Kidney (tissue), 14 donors: ENCODE data around the gene OR6F1. TPM values are rescaled to one million over a fixed set of nuclear protein-coding genes. Genes with fewer than 3 reads are reported as not detected.
"Not testable (repeated sequence)": the region's sequence is repeated elsewhere in the genome, so short reads cannot be mapped to it uniquely, and the experiment has no call there.

ENCODE experiments used
- DNase-seq, 5 donors: peaks; one replicate each; pipeline ENCODE4 v3.0.0-alpha.2; 2013 to 2020
- FAIRE-seq: peaks from 2 replicates; lab custom pipeline; 2012; peaks lifted over from hg19 to GRCh38; lab: Jason Lieb, UNC
- H3K27ac ChIP-seq, 2 donors: one replicate each; pipeline ENCODE4 v1.7.0; 2013; ENCODE audit warnings: low read depth in 2 of 2, low read length in 2 of 2, inconsistent platforms in 1 of 2
- H3K27me3 ChIP-seq: one replicate; pipeline ENCODE4 v1.7.1; 2013; ENCODE audit warnings: low read length, inconsistent platforms; ENCODE audit not compliant: control insufficient read depth, insufficient read depth
- H3K36me3 ChIP-seq, 3 donors: one replicate each; pipeline versions ENCODE4 v1.7.0 to v1.7.1; 2013; ENCODE audit warnings: low read length in 3 of 3, control low read depth in 1 of 3, inconsistent platforms in 1 of 3; ENCODE audit not compliant: insufficient read depth in 3 of 3, control insufficient read depth in 2 of 3
- H3K4me1 ChIP-seq, 3 donors: one replicate each; pipeline versions ENCODE4 v1.7.0 to v1.7.1; 2013; ENCODE audit warnings: low read length in 3 of 3, inconsistent platforms in 1 of 3, low read depth in 1 of 3; ENCODE audit not compliant: control insufficient read depth in 2 of 3, insufficient read depth in 2 of 3
- H3K4me3 ChIP-seq, 3 donors: one replicate each; pipeline versions ENCODE4 v1.7.0 to v1.8.1; 2013; ENCODE audit warnings: low read length in 3 of 3, control low read depth in 1 of 3, inconsistent platforms in 1 of 3
- H3K9ac ChIP-seq, 3 donors: one replicate each; pipeline versions ENCODE4 v1.7.0 to v1.7.1; 2013; ENCODE audit warnings: low read length in 3 of 3, control low read depth in 1 of 3, inconsistent platforms in 1 of 3
- H3K9me3 ChIP-seq, 3 donors: one replicate each; pipeline versions ENCODE4 v1.7.0 to v1.7.1; 2013; ENCODE audit warnings: low read length in 3 of 3, control low read depth in 1 of 3, inconsistent platforms in 1 of 3; ENCODE audit not compliant: control insufficient read depth in 2 of 3, insufficient read depth in 1 of 3
- CTCF ChIP-seq: IDR thresholded peaks from 3 replicates; pipeline ENCODE4 v1.5.1; 2012; ENCODE audit warnings: mild to moderate bottlenecking, moderate library complexity, borderline replicate concordance; ENCODE audit not compliant: insufficient read depth; ENCODE audit errors: extremely low read depth
- intact Hi-C: fragments of 100-400 bp; cut with DNase I; formaldehyde crosslinking; loops from one replicate; pipeline ENCODE4 v1.11.1; 2022
- polyA plus RNA-seq: library from polyadenylated mRNA; stranded (reverse); fragments of 350-450 nt; fragmentation: Illumina TruSeq; extraction: RNeasy Lipid Tissue Mini Kit (QIAGEN cat#74804); gene quantifications from one replicate; pipeline ENCODE4 v1.2.3, GENCODE V29; 2014; ENCODE audit warnings: low read depth, low replicate concordance; ENCODE audit not compliant: insufficient read depth
- total RNA-seq: library from RNA; stranded (reverse); fragmentation: NEBNext Ultra II Directional; extraction: Animal tissue kit (Norgen Biotek cat#: 25700); gene quantifications from one replicate; pipeline ENCODE4 v1.2.1, GENCODE V29; 2021
- donor health status: control.
- donor health status: control.
- donor health status: control.
- donor health status: control.
- donor health status: control.
- donor health status: DM: yes; HTN: yes; CAD: no.
- donor health status: Normal renal cell carcinoma (clear cell type).

Gene OR6F1
- total and polyA plus RNA-seq, 2 donors from 2014 or later: not detected

- TF ChIP-seq CTCF: no peak
- Histone ChIP-seq H3K9ac (no peak within 1 kb of the TSS), H3K36me3 (no peaks in the 10 kb centered on the region), H3K4me3 (no peak within 1 kb of the TSS), H3K4me1 (no peaks in the 10 kb centered on the region), H3K27ac (no peak within 1 kb of the TSS), H3K27me3 (no peaks in the 10 kb centered on the region), H3K9me3 (peaks cover 0 to 11% (median 5%) of the 10 kb centered on the region in 3 donors)
- DNase-seq (no peak), FAIRE-seq (no peak)
- intact Hi-C loops: no loop called here
Measured at GRCh38 chr1:247748041-247748440, 31.6 kb upstream of the OR6F1 start, which contains the start of gene OR14A2. Gene OR14A2, minus strand, starts transcription at chr1:247748141.

GRCh38 chr1:247747616-247748015 lies 31.2 kb upstream of the OR6F1 start:
- intact Hi-C loops: no loop called here
- DNase-seq (no peak), FAIRE-seq (no peak)
- no peak overlapping the region for H3K27ac ChIP-seq
- no peak overlapping the region for H3K4me3 ChIP-seq
- H3K9ac ChIP-seq: no peak overlapping the region
- no peaks in the 10 kb centered on the region for H3K4me1 ChIP-seq
- H3K27me3 ChIP-seq: no peaks in the 10 kb centered on the region
- H3K36me3 ChIP-seq: no peaks in the 10 kb centered on the region
- no peak for TF ChIP-seq CTCF
- H3K9me3 ChIP-seq: peaks cover 0 to 11% (median 5%) of the 10 kb centered on the region in 3 donors

GRCh38 chr1:247746391-247746935 lies 30.0 kb upstream of the OR6F1 start:
- FAIRE-seq: no peak

GRCh38 chr1:247742215-247742760 lies 25.8 kb upstream of the OR6F1 start:
- H3K27me3 ChIP-seq, DNase-seq, FAIRE-seq, H3K9me3 ChIP-seq, H3K9ac ChIP-seq, intact Hi-C loops, H3K4me3 ChIP-seq, H3K4me1 ChIP-seq, H3K36me3 ChIP-seq, H3K27ac ChIP-seq: not testable (repeated sequence)

More at GRCh38 chr1:247746391-247746935, 30.0 kb upstream of the OR6F1 start:
- Histone ChIP-seq H3K4me1 (no peaks in the 10 kb centered on the region), H3K36me3 (no peaks in the 10 kb centered on the region), H3K27me3 (no peaks in the 10 kb centered on the region), H3K4me3 (no peak overlapping the region), H3K27ac (no peak overlapping the region), H3K9me3 (peaks cover 0 to 11% (median 5%) of the 10 kb centered on the region in 3 donors), H3K9ac (no peak overlapping the region)
- intact Hi-C loops: no loop called here
- no peak for TF ChIP-seq CTCF
- DNase-seq: no peak
